DND-41 (cell line): ENCODE data around the gene AURKB.

Experiments
- CTCF ChIP-seq: IDR thresholded peaks from 2 replicates; pipeline ENCODE4 v1.5.1; 2012; ENCODE audit warnings: borderline replicate concordance, low read length, moderate library complexity, mild to moderate bottlenecking; ENCODE audit not compliant: poor library complexity, severe bottlenecking; ENCODE audit errors: extremely low read depth
- EZH2 ChIP-seq: IDR thresholded peaks from 3 replicates; pipeline ENCODE4 v1.6.1; 2012; ENCODE audit warnings: borderline replicate concordance, low read depth, mild to moderate bottlenecking, moderate library complexity, low read length, inconsistent platforms; ENCODE audit not compliant: severe bottlenecking

DNA sequence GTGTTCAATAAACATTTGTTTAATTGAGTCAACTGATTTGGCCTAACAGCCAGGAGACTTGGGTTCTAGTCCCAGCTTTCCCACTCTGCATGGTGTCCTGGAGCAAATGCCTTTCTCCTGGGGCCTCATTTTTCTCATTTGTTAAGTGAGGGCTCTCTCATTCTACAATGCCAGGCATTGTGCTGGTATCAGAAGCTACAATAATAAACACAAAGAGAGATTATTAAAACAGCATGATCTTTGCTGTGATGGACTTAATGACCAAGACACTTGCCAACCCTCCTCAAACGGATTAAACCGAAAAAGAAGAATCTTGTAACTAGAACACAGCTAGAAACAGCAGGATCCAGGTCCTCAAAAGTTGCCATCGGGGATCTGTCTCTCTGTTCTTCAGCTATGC, 42.8 kb downstream of the AURKB start:
- no peak for TF ChIP-seq EZH2
- no peak for TF ChIP-seq CTCF
